Measurements from ENCODE around the gene BPIFB1.

Gene BPIFB1

DNA sequence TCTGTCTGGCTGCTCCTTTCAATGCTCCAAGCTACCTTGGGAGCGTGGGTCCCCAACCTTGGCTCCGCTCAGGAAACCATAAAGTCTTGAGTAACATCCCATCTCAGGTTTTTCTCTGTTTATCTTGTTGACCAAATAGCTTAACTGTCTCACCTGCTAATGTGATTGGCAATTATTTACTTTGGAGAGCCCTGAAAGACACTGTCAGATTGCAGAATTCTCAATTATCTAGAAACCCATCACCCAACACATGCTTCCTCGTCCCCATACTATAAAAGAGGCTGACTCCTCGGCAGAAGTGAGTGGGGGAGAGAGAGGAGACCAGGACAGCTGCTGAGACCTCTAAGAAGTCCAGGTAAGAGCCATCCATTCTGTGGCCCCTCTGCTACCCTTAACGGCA lies 47.3 kb upstream of the BPIFB1 start, which contains the start of gene BPIFA1:
Gene BPIFA1, plus strand, starts transcription at position 301 of the 400 bp plus-strand sequence. CDS start 1,716 bp downstream, outside the sequence.
- H3K9me3 ChIP-seq (ENCODE audit: control insufficient read depth, insufficient read depth, low read depth, low read length): no peaks in the 10 kb centered on the region
- H3K4me3 ChIP-seq (ENCODE audit: low read depth, low read length): no peak within 1 kb of the TSS
- H3K27ac ChIP-seq (ENCODE audit: extremely low read depth, low read depth, low read length): no peak within 1 kb of the TSS
- H3K36me3 ChIP-seq (ENCODE audit: control insufficient read depth in 2 of 2, insufficient read depth in 1 of 2, low read length in 2 of 2): no peaks in the 10 kb centered on the region
- H3K4me1 ChIP-seq (ENCODE audit: control insufficient read depth, insufficient read depth, low read length): no peaks in the 10 kb centered on the region
- TF ChIP-seq ZNF529 (tag by site-specific recombination; IDR thresholded peaks at IDR 0.05; ENCODE audit: insufficient replicate concordance): no peak
- TF ChIP-seq, protein P1, sequence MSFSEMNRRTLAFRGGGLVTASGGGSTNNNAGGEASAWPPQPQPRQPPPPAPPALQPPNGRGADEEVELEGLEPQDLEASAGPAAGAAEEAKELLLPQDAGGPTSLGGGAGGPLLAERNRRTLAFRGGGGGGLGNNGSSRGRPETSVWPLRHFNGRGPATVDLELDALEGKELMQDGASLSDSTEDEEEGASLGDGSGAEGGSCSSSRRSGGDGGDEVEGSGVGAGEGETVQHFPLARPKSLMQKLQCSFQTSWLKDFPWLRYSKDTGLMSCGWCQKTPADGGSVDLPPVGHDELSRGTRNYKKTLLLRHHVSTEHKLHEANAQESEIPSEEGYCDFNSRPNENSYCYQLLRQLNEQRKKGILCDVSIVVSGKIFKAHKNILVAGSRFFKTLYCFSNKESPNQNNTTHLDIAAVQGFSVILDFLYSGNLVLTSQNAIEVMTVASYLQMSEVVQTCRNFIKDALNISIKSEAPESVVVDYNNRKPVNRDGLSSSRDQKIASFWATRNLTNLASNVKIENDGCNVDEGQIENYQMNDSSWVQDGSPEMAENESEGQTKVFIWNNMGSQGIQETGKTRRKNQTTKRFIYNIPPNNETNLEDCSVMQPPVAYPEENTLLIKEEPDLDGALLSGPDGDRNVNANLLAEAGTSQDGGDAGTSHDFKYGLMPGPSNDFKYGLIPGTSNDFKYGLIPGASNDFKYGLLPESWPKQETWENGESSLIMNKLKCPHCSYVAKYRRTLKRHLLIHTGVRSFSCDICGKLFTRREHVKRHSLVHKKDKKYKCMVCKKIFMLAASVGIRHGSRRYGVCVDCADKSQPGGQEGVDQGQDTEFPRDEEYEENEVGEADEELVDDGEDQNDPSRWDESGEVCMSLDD (tag by site-specific recombination; IDR thresholded peaks at IDR 0.05): no peak
- no peak for TF ChIP-seq YY1 (tag by site-specific recombination; IDR thresholded peaks at IDR 0.05)
- no peak for TF ChIP-seq ZNF350 (tag by site-specific recombination; IDR thresholded peaks at IDR 0.05)
- no peak for TF ChIP-seq ZNF791 (tag by site-specific recombination; IDR thresholded peaks at IDR 0.05)
- TF ChIP-seq MZF1 (tag by site-specific recombination; IDR thresholded peaks at IDR 0.05; ENCODE audit: borderline replicate concordance): no peak
- no peak for TF ChIP-seq ZNF677 (tag by site-specific recombination; IDR thresholded peaks at IDR 0.05)
- TF ChIP-seq, protein P2, sequence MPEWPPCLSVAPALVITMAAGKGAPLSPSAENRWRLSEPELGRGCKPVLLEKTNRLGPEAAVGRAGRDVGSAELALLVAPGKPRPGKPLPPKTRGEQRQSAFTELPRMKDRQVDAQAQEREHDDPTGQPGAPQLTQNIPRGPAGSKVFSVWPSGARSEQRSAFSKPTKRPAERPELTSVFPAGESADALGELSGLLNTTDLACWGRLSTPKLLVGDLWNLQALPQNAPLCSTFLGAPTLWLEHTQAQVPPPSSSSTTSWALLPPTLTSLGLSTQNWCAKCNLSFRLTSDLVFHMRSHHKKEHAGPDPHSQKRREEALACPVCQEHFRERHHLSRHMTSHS (tag by site-specific recombination; IDR thresholded peaks at IDR 0.05): no peak
- TF ChIP-seq GFI1B (tag by site-specific recombination; IDR thresholded peaks at IDR 0.05): no peak
- TF ChIP-seq, protein P3, sequence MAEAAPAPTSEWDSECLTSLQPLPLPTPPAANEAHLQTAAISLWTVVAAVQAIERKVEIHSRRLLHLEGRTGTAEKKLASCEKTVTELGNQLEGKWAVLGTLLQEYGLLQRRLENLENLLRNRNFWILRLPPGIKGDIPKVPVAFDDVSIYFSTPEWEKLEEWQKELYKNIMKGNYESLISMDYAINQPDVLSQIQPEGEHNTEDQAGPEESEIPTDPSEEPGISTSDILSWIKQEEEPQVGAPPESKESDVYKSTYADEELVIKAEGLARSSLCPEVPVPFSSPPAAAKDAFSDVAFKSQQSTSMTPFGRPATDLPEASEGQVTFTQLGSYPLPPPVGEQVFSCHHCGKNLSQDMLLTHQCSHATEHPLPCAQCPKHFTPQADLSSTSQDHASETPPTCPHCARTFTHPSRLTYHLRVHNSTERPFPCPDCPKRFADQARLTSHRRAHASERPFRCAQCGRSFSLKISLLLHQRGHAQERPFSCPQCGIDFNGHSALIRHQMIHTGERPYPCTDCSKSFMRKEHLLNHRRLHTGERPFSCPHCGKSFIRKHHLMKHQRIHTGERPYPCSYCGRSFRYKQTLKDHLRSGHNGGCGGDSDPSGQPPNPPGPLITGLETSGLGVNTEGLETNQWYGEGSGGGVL (tag by site-specific recombination; IDR thresholded peaks at IDR 0.05): no peak
- no peak for TF ChIP-seq ZNF544 (tag by site-specific recombination; IDR thresholded peaks at IDR 0.05)
- TF ChIP-seq, protein P4, sequence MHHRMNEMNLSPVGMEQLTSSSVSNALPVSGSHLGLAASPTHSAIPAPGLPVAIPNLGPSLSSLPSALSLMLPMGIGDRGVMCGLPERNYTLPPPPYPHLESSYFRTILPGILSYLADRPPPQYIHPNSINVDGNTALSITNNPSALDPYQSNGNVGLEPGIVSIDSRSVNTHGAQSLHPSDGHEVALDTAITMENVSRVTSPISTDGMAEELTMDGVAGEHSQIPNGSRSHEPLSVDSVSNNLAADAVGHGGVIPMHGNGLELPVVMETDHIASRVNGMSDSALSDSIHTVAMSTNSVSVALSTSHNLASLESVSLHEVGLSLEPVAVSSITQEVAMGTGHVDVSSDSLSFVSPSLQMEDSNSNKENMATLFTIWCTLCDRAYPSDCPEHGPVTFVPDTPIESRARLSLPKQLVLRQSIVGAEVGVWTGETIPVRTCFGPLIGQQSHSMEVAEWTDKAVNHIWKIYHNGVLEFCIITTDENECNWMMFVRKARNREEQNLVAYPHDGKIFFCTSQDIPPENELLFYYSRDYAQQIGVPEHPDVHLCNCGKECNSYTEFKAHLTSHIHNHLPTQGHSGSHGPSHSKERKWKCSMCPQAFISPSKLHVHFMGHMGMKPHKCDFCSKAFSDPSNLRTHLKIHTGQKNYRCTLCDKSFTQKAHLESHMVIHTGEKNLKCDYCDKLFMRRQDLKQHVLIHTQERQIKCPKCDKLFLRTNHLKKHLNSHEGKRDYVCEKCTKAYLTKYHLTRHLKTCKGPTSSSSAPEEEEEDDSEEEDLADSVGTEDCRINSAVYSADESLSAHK (tag by site-specific recombination; IDR thresholded peaks at IDR 0.05): no peak
- TF ChIP-seq ZNF514 (tag by site-specific recombination; IDR thresholded peaks at IDR 0.05): no peak
- TF ChIP-seq, protein P5, sequence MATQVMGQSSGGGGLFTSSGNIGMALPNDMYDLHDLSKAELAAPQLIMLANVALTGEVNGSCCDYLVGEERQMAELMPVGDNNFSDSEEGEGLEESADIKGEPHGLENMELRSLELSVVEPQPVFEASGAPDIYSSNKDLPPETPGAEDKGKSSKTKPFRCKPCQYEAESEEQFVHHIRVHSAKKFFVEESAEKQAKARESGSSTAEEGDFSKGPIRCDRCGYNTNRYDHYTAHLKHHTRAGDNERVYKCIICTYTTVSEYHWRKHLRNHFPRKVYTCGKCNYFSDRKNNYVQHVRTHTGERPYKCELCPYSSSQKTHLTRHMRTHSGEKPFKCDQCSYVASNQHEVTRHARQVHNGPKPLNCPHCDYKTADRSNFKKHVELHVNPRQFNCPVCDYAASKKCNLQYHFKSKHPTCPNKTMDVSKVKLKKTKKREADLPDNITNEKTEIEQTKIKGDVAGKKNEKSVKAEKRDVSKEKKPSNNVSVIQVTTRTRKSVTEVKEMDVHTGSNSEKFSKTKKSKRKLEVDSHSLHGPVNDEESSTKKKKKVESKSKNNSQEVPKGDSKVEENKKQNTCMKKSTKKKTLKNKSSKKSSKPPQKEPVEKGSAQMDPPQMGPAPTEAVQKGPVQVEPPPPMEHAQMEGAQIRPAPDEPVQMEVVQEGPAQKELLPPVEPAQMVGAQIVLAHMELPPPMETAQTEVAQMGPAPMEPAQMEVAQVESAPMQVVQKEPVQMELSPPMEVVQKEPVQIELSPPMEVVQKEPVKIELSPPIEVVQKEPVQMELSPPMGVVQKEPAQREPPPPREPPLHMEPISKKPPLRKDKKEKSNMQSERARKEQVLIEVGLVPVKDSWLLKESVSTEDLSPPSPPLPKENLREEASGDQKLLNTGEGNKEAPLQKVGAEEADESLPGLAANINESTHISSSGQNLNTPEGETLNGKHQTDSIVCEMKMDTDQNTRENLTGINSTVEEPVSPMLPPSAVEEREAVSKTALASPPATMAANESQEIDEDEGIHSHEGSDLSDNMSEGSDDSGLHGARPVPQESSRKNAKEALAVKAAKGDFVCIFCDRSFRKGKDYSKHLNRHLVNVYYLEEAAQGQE (tag by site-specific recombination; IDR thresholded peaks at IDR 0.05): no peak
- TF ChIP-seq ZBTB21 (tag by site-specific recombination; IDR thresholded peaks at IDR 0.05): no peak
- TF ChIP-seq ZNF600 (tag by site-specific recombination; IDR thresholded peaks at IDR 0.05): no peak
- TF ChIP-seq ZNF571 (tag by site-specific recombination; IDR thresholded peaks at IDR 0.05): no peak
- TF ChIP-seq, protein P6, sequence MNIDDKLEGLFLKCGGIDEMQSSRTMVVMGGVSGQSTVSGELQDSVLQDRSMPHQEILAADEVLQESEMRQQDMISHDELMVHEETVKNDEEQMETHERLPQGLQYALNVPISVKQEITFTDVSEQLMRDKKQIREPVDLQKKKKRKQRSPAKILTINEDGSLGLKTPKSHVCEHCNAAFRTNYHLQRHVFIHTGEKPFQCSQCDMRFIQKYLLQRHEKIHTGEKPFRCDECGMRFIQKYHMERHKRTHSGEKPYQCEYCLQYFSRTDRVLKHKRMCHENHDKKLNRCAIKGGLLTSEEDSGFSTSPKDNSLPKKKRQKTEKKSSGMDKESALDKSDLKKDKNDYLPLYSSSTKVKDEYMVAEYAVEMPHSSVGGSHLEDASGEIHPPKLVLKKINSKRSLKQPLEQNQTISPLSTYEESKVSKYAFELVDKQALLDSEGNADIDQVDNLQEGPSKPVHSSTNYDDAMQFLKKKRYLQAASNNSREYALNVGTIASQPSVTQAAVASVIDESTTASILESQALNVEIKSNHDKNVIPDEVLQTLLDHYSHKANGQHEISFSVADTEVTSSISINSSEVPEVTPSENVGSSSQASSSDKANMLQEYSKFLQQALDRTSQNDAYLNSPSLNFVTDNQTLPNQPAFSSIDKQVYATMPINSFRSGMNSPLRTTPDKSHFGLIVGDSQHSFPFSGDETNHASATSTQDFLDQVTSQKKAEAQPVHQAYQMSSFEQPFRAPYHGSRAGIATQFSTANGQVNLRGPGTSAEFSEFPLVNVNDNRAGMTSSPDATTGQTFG (tag by site-specific recombination; IDR thresholded peaks at IDR 0.05; ENCODE audit: borderline replicate concordance): no peak
- ChIA-PET CTCF (no interaction called here), POLR2A (no interaction called here)
